ENCODE measurements around the gene CUL1. TPM values are rescaled to one million over a fixed set of nuclear protein-coding genes. Genes with fewer than 3 reads are reported as not detected.

CUL1 gene
- total RNA-seq, 1 donor from 2014 or later = 35.7 TPM

- no peak for DNase-seq (ENCODE audit: low spot score)
Observed at GRCh38 chr7:148850564-148850963, 151.9 kb downstream of the CUL1 start.

Other genes starting within 250 kb of the CUL1 start
- not detected for gene C7orf33, start 108.1 kb upstream of the CUL1 start, total RNA-seq
- 3.7 TPM for gene EZH2, start 185.4 kb downstream of the CUL1 start, total RNA-seq